SU-DHL-6 (cell line): ENCODE data around the gene TMEM178B.

ENCODE experiments used
- EZH2phosphoT487 ChIP-seq: fragments of 200-600 bp; sonication (generic), shearing (Covaris generic); conservative IDR thresholded peaks from 2 replicates; pipeline ENCODE4 v1.6.1; 2018; ENCODE audit warnings: mild to moderate bottlenecking, antibody characterized with exemption, low read length, moderate library complexity, mixed read lengths
- TF ChIP-seq, protein P1 (sequence below): fragments of 200-600 bp; sonication (generic); IDR thresholded peaks from one replicate; pipeline ENCODE4 v1.5.1; 2017; ENCODE audit warnings: antibody characterized with exemption, mild to moderate bottlenecking, low read length, moderate library complexity; ENCODE audit not compliant: insufficient read depth, poor library complexity, severe bottlenecking

GRCh38 chr7:141360416-141360760 is 286.5 kb downstream of the TMEM178B start:
- TF ChIP-seq, protein P1, sequence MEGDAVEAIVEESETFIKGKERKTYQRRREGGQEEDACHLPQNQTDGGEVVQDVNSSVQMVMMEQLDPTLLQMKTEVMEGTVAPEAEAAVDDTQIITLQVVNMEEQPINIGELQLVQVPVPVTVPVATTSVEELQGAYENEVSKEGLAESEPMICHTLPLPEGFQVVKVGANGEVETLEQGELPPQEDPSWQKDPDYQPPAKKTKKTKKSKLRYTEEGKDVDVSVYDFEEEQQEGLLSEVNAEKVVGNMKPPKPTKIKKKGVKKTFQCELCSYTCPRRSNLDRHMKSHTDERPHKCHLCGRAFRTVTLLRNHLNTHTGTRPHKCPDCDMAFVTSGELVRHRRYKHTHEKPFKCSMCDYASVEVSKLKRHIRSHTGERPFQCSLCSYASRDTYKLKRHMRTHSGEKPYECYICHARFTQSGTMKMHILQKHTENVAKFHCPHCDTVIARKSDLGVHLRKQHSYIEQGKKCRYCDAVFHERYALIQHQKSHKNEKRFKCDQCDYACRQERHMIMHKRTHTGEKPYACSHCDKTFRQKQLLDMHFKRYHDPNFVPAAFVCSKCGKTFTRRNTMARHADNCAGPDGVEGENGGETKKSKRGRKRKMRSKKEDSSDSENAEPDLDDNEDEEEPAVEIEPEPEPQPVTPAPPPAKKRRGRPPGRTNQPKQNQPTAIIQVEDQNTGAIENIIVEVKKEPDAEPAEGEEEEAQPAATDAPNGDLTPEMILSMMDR, result no peak
- no peak for TF ChIP-seq EZH2phosphoT487
